Liver (tissue), 9 donors: ENCODE results near the gene DMRT1. TPM values are rescaled to one million over a fixed set of nuclear protein-coding genes. Genes with fewer than 3 reads are reported as not detected.

Experiments
- DNase-seq: peaks from one replicate; pipeline ENCODE4 v3.0.0-alpha.2; 2017; ENCODE audit warnings: low spot score
- H3K27ac ChIP-seq, 2 donors: one replicate each; pipeline ENCODE4 v1.7.0; 2013; ENCODE audit warnings: inconsistent platforms in 2 of 2, low read length in 2 of 2, control low read depth in 1 of 2, low read depth in 1 of 2, mild to moderate bottlenecking in 1 of 2
- H3K27me3 ChIP-seq, 4 donors: one replicate each; pipeline versions ENCODE4 v1.6.1 to v1.7.0; 2013; ENCODE audit warnings: low read length in 3 of 4, inconsistent platforms in 1 of 4, mild to moderate bottlenecking in 1 of 4, moderate library complexity in 1 of 4; ENCODE audit not compliant: control insufficient read depth in 4 of 4, insufficient read depth in 4 of 4
- H3K36me3 ChIP-seq, 4 donors: one replicate each; pipeline versions ENCODE4 v1.6.1 to v1.7.0; 2013; ENCODE audit warnings: low read length in 3 of 4, mild to moderate bottlenecking in 3 of 4, low read depth in 1 of 4, moderate library complexity in 1 of 4; ENCODE audit not compliant: control insufficient read depth in 4 of 4, insufficient read depth in 3 of 4
- H3K4me1 ChIP-seq, 4 donors: one replicate each; pipeline versions ENCODE4 v1.6.1 to v1.7.0; 2013; ENCODE audit warnings: low read length in 3 of 4, mild to moderate bottlenecking in 3 of 4, moderate library complexity in 1 of 4; ENCODE audit not compliant: control insufficient read depth in 4 of 4, insufficient read depth in 4 of 4
- H3K4me3 ChIP-seq, 3 donors: one replicate each; pipeline versions ENCODE4 v1.6.1 to v1.7.0; 2013; ENCODE audit warnings: low read length in 3 of 3, control low read depth in 1 of 3, low read depth in 1 of 3, mild to moderate bottlenecking in 1 of 3
- H3K9ac ChIP-seq, 2 donors: one replicate each; pipeline ENCODE4 v1.7.0; 2013; ENCODE audit warnings: low read length in 2 of 2, mild to moderate bottlenecking in 2 of 2, moderate library complexity in 2 of 2, control low read depth in 1 of 2, low read depth in 1 of 2
- H3K9me3 ChIP-seq, 4 donors: one replicate each; pipeline versions ENCODE4 v1.6.1 to v1.7.0; 2013; ENCODE audit warnings: low read length in 3 of 4; ENCODE audit not compliant: control insufficient read depth in 4 of 4
- CTCF ChIP-seq: fragments of 150-350 bp; IDR thresholded peaks from 2 replicates; pipeline ENCODE4 v1.5.1; 2017; ENCODE audit warnings: improper control_type of control experiment, low read depth, low read length; ENCODE audit not compliant: missing input control
- FOXA1 ChIP-seq: IDR thresholded peaks from 2 replicates; pipeline ENCODE4 v1.6.1; 2016; ENCODE audit warnings: antibody characterized with exemption
- FOXA2 ChIP-seq: IDR thresholded peaks from 2 replicates; pipeline ENCODE4 v1.6.1; 2016; ENCODE audit warnings: antibody characterized with exemption
- GABPA ChIP-seq, 2 donors: IDR thresholded peaks in 1 of 2; conservative IDR thresholded peaks in 1 of 2; 2 replicates each; pipeline ENCODE4 v1.6.1; 2016; ENCODE audit warnings: antibody characterized with exemption in 2 of 2, mild to moderate bottlenecking in 1 of 2, moderate library complexity in 1 of 2
- HNF4A ChIP-seq, 2 donors: conservative IDR thresholded peaks; 2 replicates each; pipeline ENCODE4 v1.6.1; 2016; ENCODE audit warnings: antibody characterized with exemption in 2 of 2, mild to moderate bottlenecking in 2 of 2
- JUND ChIP-seq, 2 donors: IDR thresholded peaks; 2 replicates each; pipeline ENCODE4 v1.6.1; 2016; ENCODE audit warnings: antibody characterized with exemption in 2 of 2
- MAX ChIP-seq: IDR thresholded peaks from 2 replicates; pipeline ENCODE4 v1.6.1; 2016; ENCODE audit warnings: antibody characterized with exemption
- NR2F2 ChIP-seq: IDR thresholded peaks from 2 replicates; pipeline ENCODE4 v1.6.1; 2016; ENCODE audit warnings: antibody characterized with exemption
- RAD21 ChIP-seq, 2 donors: IDR thresholded peaks; 2 replicates each; pipeline ENCODE4 v1.6.1; 2016; ENCODE audit warnings: antibody characterized with exemption in 2 of 2, mild to moderate bottlenecking in 2 of 2
- REST ChIP-seq: IDR thresholded peaks from 2 replicates; pipeline ENCODE4 v1.6.1; 2016; ENCODE audit warnings: antibody characterized with exemption, mild to moderate bottlenecking
- RXRA ChIP-seq, 2 donors: IDR thresholded peaks; 2 replicates each; pipeline ENCODE4 v1.6.1; 2017 to 2018; ENCODE audit warnings: antibody characterized with exemption in 2 of 2, mild to moderate bottlenecking in 1 of 2
- SP1 ChIP-seq: IDR thresholded peaks from 2 replicates; pipeline ENCODE4 v1.6.1; 2018; ENCODE audit warnings: antibody characterized with exemption, mild to moderate bottlenecking
- YY1 ChIP-seq: IDR thresholded peaks from 2 replicates; pipeline ENCODE4 v1.6.1; 2016; ENCODE audit warnings: antibody characterized with exemption, mild to moderate bottlenecking
- ZBTB33 ChIP-seq: IDR thresholded peaks from 2 replicates; pipeline ENCODE4 v1.6.1; 2016; ENCODE audit warnings: antibody characterized with exemption
- WGBS: extraction: QIAGEN DNeasy Blood & Tissue Kit; methylation state at CpG from one replicate; pipeline ENCODE4 v1.1.7; 2013; 5-methylcytosine and 5-hydroxymethylcytosine counted together
- polyA plus RNA-seq, 2 donors: library from polyadenylated mRNA; stranded (reverse) in 1 of 2; unstranded in 1 of 2; fragments of 200-250 nt in 1 of 2; fragments of >200 nt in 1 of 2; fragmentation: Nextera tagmentation in 1 of 2; extraction: Ambion mirVana in 1 of 2; gene quantifications; one replicate each; pipeline versions ENCODE4 v1.2.1 to v1.2.3, GENCODE V29; 2013 to 2015
- total RNA-seq, 2 donors: library from RNA; depleted of rRNA; stranded (reverse); fragments of >200 nt; gene quantifications; one replicate each; pipeline ENCODE4 v1.2.3, GENCODE V29; 2014
- donor health status: healthy.
- donor health status: healthy.
- donor health status: healthy.
- donor health status: healthy.
- donor health status: healthy.

DMRT1 gene
- not detected for total RNA-seq
- polyA plus RNA-seq = not detected

GRCh38 chr9:841371-842209 is at the start of gene DMRT1:
Gene DMRT1 (plus strand): TSS chr9:841697. CDS start chr9:841839, 142 bp downstream.
- Histone ChIP-seq H3K27ac (no peak within 1 kb of the TSS), H3K36me3 (no peaks in the 10 kb centered on the region), H3K9ac (no peak within 1 kb of the TSS), H3K4me1 (peaks cover 0 to 15% (median 5%) of the 10 kb centered on the region in 4 donors), H3K4me3 (no peak within 1 kb of the TSS), H3K9me3 (no peaks in the 10 kb centered on the region), H3K27me3 (peaks cover 3 to 21% (median 12%) of the 10 kb centered on the region in 4 donors)
- 4% methylated on average over 84 of the region's 84 CpGs for WGBS
- DNase-seq = no peak
- TF ChIP-seq ZBTB33 = no peak
- no peak for TF ChIP-seq YY1
- no peak for TF ChIP-seq FOXA1
- TF ChIP-seq GABPA (IDR thresholded peaks at IDR 0.05 in 1 of 2, conservative IDR thresholded peaks at IDR 0.05 in 1 of 2) = no peak
- TF ChIP-seq HNF4A (conservative IDR thresholded peaks at IDR 0.05) = no peak
- TF ChIP-seq JUND (IDR thresholded peaks at IDR 0.05) = no peak

- no peaks in the 10 kb centered on the region for H3K9me3 ChIP-seq
- peaks cover 0 to 9% (median 3%) of the 10 kb centered on the region in 4 donors for H3K4me1 ChIP-seq
- H3K36me3 ChIP-seq = no peaks in the 10 kb centered on the region
- no peak overlapping the region for H3K4me3 ChIP-seq
- no peaks in the 10 kb centered on the region for H3K27me3 ChIP-seq
- no peak for DNase-seq
- 62% methylated on average over 15 of the region's 15 CpGs for WGBS
- TF ChIP-seq NR2F2 (no peak), RXRA (IDR thresholded peaks at IDR 0.05) (peak in 1 of 2 donors; percentile 53), HNF4A (conservative IDR thresholded peaks at IDR 0.05) (peak; percentile 61 to 77), RAD21 (IDR thresholded peaks at IDR 0.05) (peak in 1 of 2 donors; percentile 24), JUND (IDR thresholded peaks at IDR 0.05) (peak; percentile 18 to 27), YY1 (no peak), SP1 (peak; percentile 21), MAX (peak; percentile 10), FOXA1 (no peak), FOXA2 (peak; percentile 78)
- H3K9ac ChIP-seq = no peak overlapping the region
- no peak overlapping the region for H3K27ac ChIP-seq
Observed at GRCh38 chr9:792331-793260, 48.9 kb upstream of the DMRT1 start.

- Histone ChIP-seq H3K4me1 (peaks cover 0 to 9% (median 3%) of the 10 kb centered on the region in 4 donors), H3K9ac (no peak overlapping the region), H3K36me3 (no peaks in the 10 kb centered on the region), H3K27ac (no peak overlapping the region), H3K4me3 (no peak overlapping the region), H3K27me3 (no peaks in the 10 kb centered on the region), H3K9me3 (no peaks in the 10 kb centered on the region)
- DNase-seq = no peak
- TF ChIP-seq CTCF = no peak
- no peak for TF ChIP-seq RAD21 (IDR thresholded peaks at IDR 0.05)
- no peak for TF ChIP-seq REST
- no peak for TF ChIP-seq MAX
- 92% methylated on average over 2 of the region's 2 CpGs for WGBS
Observed at GRCh38 chr9:794386-794785, 47.1 kb upstream of the DMRT1 start.
